Measurements from ENCODE around the gene ANKRD52. TPM values are rescaled to one million over a fixed set of nuclear protein-coding genes. Genes with fewer than 3 reads are reported as not detected.

ANKRD52 gene
- total RNA-seq, 1 experiment from 2014 or later, result 56.6 TPM

DNA sequence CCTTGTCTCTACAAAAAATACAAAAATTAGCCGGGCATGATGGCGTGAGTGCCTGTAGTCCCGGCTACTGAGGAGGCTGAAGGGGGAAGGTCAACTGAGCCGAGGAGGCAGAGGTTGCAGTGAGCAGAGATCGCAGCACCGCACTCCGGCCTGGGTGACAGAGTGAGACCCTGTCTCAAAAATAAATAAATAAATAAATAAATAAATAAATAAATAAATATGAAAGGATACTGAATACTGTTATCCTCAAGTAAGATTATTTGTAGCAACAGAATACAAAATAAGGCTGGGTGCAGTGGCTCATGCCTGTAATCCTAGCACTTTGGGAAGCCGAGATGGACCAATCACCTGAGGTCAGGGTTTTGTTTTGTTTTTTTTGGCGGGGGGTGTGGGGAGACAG, 38.3 kb downstream of the ANKRD52 start:
- no peak for TF ChIP-seq ELF1 (IDR thresholded peaks at IDR 0.05; ENCODE audit: borderline replicate concordance, low read depth)
- TF ChIP-seq, protein P1, sequence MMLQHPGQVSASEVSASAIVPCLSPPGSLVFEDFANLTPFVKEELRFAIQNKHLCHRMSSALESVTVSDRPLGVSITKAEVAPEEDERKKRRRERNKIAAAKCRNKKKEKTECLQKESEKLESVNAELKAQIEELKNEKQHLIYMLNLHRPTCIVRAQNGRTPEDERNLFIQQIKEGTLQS (IDR thresholded peaks at IDR 0.05), result no peak
- no peak for TF ChIP-seq SP1 (IDR thresholded peaks at IDR 0.05; ENCODE audit: low read depth)
- no peak for TF ChIP-seq CEBPB (IDR thresholded peaks at IDR 0.05; ENCODE audit: low read depth)
- no peak for TF ChIP-seq SIN3A (IDR thresholded peaks at IDR 0.05; ENCODE audit: low read depth)
- H3K36me3 ChIP-seq (ENCODE audit: control insufficient read depth in 1 of 2, insufficient read depth in 2 of 2, low read length in 2 of 2), result peaks cover 6 to 10% of the 10 kb centered on the region in 2 experiments; a peak in 3 of 4 replicates
- ChIA-PET RAD21 (ENCODE audit: low non-redundant PET in 1 of 2, low total read pairs in 2 of 2, uncharacterized antibody in 2 of 2, unreplicated experiment in 2 of 2) (no interaction called here), CTCF (no interaction called here), POLR2A (no interaction called here)
- BruUV-seq (replicated peaks), result no TSS peak
- DNase-seq (ENCODE audit: low read depth, low spot score), result no peak
- no peaks in the 10 kb centered on the region for H3K9me2 ChIP-seq (ENCODE audit: insufficient read depth)
- no peak for ATAC-seq
- no peak overlapping the region for H3K4me3 ChIP-seq (replicated peaks in 1 of 2; ENCODE audit: low read depth in 1 of 2, low read length in 2 of 2)
- H3K27me3 ChIP-seq (ENCODE audit: insufficient read depth, low read length), result no peaks in the 10 kb centered on the region
- H4K20me1 ChIP-seq (ENCODE audit: insufficient read depth), result no peaks in the 10 kb centered on the region
- H3K27ac ChIP-seq (ENCODE audit: low read depth, low read length), result no peak overlapping the region
- H3K79me2 ChIP-seq (ENCODE audit: insufficient read depth, low read length), result peaks cover 15% of the 10 kb centered on the region
- H3K9ac ChIP-seq (ENCODE audit: low read length), result no peak overlapping the region
- H3K4me2 ChIP-seq (ENCODE audit: low read length), result no peak overlapping the region
- intact Hi-C loops (cut with micrococcal nuclease), result loop anchor here (5.0 kb wide), 1 partner anchor 37 kb away; the partner anchor contains the start of gene ANKRD52
- H3K9me3 ChIP-seq (ENCODE audit: control insufficient read depth in 1 of 2, insufficient read depth in 1 of 2, low read depth in 1 of 2, low read length in 2 of 2), result no peaks in the 10 kb centered on the region
- H2AFZ ChIP-seq (ENCODE audit: low read depth, low read length, poor library complexity, severe bottlenecking), result no peak overlapping the region
- peaks cover 8 to 28% of the 10 kb centered on the region in 2 experiments; a peak in 3 of 4 replicates for H3K4me1 ChIP-seq (ENCODE audit: control insufficient read depth in 1 of 2, insufficient read depth in 2 of 2, low read length in 2 of 2)

DNA sequence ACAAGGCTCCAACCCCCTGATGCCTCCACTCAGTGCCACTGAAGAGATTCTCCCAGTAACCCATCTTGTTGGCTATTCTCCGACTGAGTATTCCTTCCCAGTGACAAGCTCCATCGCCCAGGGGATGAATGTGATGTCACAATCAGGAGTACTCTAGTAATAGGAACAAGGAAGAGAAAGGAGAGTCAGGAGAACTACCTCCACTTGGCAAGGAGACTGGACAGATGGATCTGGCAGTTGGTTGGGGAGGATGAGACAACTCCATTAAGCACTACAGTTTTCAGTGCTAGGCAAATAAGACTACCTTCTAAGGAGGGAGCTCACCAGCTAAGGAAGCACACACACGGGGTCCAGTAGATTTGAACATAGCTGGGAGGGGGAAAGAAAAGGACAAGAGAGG, 41.7 kb downstream of the ANKRD52 start:
- RAD21 ChIA-PET (ENCODE audit: low non-redundant PET in 1 of 2, low total read pairs in 2 of 2, uncharacterized antibody in 2 of 2, unreplicated experiment in 2 of 2), result no interaction called here
- H3K27ac ChIP-seq (ENCODE audit: low read depth, low read length), result no peak overlapping the region
- CTCF ChIA-PET, result interaction anchor here (1.1 kb wide), 1 partner anchor 9 kb away, joined by 4 read pairs; no protein-coding TSS in a partner anchor
- DNase-seq (ENCODE audit: low read depth, low spot score) (no peak), ATAC-seq (no peak)
- TF ChIP-seq, protein P2, sequence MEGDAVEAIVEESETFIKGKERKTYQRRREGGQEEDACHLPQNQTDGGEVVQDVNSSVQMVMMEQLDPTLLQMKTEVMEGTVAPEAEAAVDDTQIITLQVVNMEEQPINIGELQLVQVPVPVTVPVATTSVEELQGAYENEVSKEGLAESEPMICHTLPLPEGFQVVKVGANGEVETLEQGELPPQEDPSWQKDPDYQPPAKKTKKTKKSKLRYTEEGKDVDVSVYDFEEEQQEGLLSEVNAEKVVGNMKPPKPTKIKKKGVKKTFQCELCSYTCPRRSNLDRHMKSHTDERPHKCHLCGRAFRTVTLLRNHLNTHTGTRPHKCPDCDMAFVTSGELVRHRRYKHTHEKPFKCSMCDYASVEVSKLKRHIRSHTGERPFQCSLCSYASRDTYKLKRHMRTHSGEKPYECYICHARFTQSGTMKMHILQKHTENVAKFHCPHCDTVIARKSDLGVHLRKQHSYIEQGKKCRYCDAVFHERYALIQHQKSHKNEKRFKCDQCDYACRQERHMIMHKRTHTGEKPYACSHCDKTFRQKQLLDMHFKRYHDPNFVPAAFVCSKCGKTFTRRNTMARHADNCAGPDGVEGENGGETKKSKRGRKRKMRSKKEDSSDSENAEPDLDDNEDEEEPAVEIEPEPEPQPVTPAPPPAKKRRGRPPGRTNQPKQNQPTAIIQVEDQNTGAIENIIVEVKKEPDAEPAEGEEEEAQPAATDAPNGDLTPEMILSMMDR (IDR thresholded peaks at IDR 0.05 in 2 of 3, conservative IDR thresholded peaks at IDR 0.05 in 1 of 3; ENCODE audit: borderline replicate concordance in 1 of 3, insufficient read depth in 1 of 3, low read depth in 2 of 3, low read length in 2 of 3), result no peak
- TF ChIP-seq EZH2phosphoT487 (IDR thresholded peaks at IDR 0.05; ENCODE audit: borderline replicate concordance) (no peak), EGR1 (IDR thresholded peaks at IDR 0.05; ENCODE audit: low read depth) (no peak), RAD21 (IDR thresholded peaks at IDR 0.05; ENCODE audit: low read depth) (no peak), SRF (IDR thresholded peaks at IDR 0.05; ENCODE audit: low read depth) (no peak), CBX3 (IDR thresholded peaks at IDR 0.05; ENCODE audit: low read depth) (no peak), TCF7L2 (IDR thresholded peaks at IDR 0.05; ENCODE audit: borderline replicate concordance, extremely low read depth, insufficient read depth, insufficient read length) (no peak), FOSL1 (IDR thresholded peaks at IDR 0.05; ENCODE audit: low read depth) (no peak)
- POLR2A ChIA-PET, result no interaction called here
- intact Hi-C loops (cut with micrococcal nuclease), result no loop called here
- no peaks in the 10 kb centered on the region for H3K9me3 ChIP-seq (ENCODE audit: control insufficient read depth in 1 of 2, insufficient read depth in 1 of 2, low read depth in 1 of 2, low read length in 2 of 2)
- no peak overlapping the region for H2AFZ ChIP-seq (ENCODE audit: low read depth, low read length, poor library complexity, severe bottlenecking)
- no peak overlapping the region for H3K4me3 ChIP-seq (replicated peaks in 1 of 2; ENCODE audit: low read depth in 1 of 2, low read length in 2 of 2)
- H3K4me1 ChIP-seq (ENCODE audit: control insufficient read depth in 1 of 2, insufficient read depth in 2 of 2, low read length in 2 of 2), result peaks cover 3 to 13% of the 10 kb centered on the region in 2 experiments; a peak in 3 of 4 replicates
- BruUV-seq (replicated peaks), result no TSS peak
- H3K79me2 ChIP-seq (ENCODE audit: insufficient read depth, low read length), result peaks cover 11% of the 10 kb centered on the region
- no peak overlapping the region for H3K4me2 ChIP-seq (ENCODE audit: low read length)
- H4K20me1 ChIP-seq (ENCODE audit: insufficient read depth), result no peaks in the 10 kb centered on the region
- no peak overlapping the region for H3K9ac ChIP-seq (ENCODE audit: low read length)
- H3K36me3 ChIP-seq (ENCODE audit: control insufficient read depth in 1 of 2, insufficient read depth in 2 of 2, low read length in 2 of 2), result peaks cover 23 to 24% of the 10 kb centered on the region in 2 experiments; a peak in 3 of 4 replicates
- H3K27me3 ChIP-seq (ENCODE audit: insufficient read depth, low read length), result no peaks in the 10 kb centered on the region
- H3K9me2 ChIP-seq (ENCODE audit: insufficient read depth), result no peaks in the 10 kb centered on the region

Measured in HCT116 (cell line).